GM19328 (cell line): ENCODE data around the gene ZSCAN21.
"Not testable (repeated sequence)": the region's sequence is repeated elsewhere in the genome, so short reads cannot be mapped to it uniquely, and the experiment has no call there.

Source experiments
- ATAC-seq: cut with Tn5 transposase; IDR thresholded peaks from one replicate; pipeline ENCODE4 v1.9.1; 2021; ENCODE audit warnings: mild to moderate bottlenecking, moderate library complexity; ENCODE audit not compliant: unreplicated experiment

ZSCAN21 gene

GRCh38 chr7:100049441-100050291 is at the start of gene ZSCAN21:
Gene ZSCAN21 (plus strand): TSS chr7:100049774. CDS start chr7:100057007, 7,233 bp downstream.
- ATAC-seq, result peak; percentile 89

- no peak for ATAC-seq
Measured at GRCh38 chr7:100000239-100000638, 49.3 kb upstream of the ZSCAN21 start.

- ATAC-seq, result no peak
Measured at GRCh38 chr7:100003711-100004661, 45.6 kb upstream of the ZSCAN21 start.

DNA sequence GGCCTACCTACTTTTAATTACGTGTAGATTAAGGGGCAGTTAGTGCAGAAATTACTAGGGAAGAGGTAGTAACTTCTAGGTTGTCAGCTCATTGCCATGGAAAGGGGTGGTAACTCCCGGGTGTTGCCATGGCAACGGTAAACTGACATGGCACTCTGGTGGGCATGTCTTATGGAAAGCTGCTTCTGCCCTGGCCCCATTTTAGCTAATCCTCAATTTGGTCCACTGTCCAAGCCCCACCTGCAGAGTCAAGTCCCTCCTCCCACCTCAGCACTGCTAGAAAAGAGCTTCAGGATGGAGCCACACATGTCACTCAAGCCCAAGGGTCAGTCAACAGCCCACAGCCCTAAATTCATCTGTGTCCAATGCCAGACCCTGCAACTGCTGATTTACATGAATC is 41.7 kb upstream of the ZSCAN21 start:
- no peak for ATAC-seq

- ATAC-seq, result no peak
Measured at GRCh38 chr7:100008525-100008924, 41.0 kb upstream of the ZSCAN21 start.

DNA sequence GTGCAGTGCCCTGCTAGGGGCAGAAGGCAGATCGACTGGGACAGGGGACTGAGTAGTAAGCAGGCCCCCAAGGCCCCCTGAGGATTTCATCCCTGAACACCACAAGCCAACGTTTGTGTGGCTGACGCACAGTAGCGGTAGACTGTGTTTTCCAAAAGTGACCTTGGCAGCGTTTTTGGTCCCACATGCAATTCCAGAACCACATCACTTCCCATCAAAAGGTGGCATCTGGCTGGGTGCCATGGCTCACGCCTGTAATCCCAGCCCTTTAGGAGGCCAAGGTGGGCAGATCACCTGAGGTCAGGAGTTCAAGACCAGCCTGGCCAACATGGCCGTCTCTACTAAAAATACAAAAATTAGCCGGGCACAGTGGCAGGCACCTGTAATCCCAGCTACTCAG is 39.6 kb upstream of the ZSCAN21 start:
- not testable (repeated sequence) for ATAC-seq

DNA sequence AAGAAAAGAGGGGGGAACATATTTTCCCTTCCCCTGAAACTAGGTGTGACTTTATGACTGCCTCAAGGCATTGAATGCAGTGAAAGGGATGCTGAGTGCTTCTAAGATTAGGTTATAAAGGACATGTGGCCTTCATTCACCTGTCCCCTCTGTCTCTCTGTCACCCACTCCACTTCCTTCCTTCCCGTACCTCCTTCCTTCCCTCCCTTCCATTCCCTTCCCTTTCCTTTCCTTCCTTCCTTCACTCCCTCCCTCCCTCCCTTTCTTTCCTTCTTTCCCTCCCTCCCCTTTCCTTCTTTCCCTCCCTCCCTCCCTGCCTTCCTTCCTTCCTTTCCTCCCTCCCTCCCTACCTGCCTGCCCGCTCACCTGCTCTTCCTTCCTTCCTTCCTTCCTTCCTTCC is 38.7 kb upstream of the ZSCAN21 start:
- ATAC-seq, result no peak

GRCh38 chr7:100011516-100011915 is 38.1 kb upstream of the ZSCAN21 start:
- no peak for ATAC-seq

DNA sequence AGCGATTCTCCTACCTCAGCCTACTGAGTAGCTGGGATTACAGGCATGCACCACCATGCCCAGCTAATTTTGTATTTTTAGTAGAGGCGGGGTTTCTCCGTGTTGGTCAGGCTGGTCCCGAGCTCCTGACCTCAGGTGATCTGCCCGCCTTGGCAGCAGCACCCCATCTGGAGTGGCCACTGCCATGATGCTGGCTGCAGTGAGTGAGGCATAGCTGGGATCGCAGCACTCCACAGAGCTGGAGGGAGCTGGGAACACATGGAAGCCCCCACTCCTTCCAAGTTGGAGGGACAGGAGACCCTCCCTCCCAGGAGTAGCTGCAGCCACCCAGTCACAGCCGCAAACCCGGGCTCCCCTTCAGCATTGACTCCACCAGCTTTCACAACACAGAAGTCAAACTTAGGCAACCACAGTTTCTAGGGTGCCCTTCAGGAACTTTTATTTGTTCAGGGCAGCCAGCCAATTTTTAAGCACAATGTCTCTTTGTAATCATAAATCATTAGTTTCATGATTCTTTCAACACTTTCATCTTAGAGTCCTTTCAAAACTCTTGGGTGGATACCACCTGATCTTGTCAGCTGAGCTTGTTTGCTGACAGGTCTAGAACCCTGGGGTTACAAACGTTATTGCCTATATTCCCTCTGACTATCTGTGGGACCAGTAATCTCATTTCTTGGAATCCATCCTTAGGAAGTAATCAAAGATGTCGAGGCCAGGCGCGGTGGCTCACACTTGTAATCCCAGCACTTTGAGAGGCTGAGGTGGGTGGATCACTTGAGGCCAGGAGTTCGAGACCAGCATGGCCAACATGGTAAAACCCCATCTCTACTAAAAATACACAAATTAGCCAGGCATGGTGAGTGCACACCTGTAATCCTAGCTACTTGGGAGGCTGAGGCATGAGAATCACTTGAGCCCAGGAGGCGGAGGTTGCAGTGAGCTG is 36.9 kb upstream of the ZSCAN21 start:
- ATAC-seq, result not testable (repeated sequence)

DNA sequence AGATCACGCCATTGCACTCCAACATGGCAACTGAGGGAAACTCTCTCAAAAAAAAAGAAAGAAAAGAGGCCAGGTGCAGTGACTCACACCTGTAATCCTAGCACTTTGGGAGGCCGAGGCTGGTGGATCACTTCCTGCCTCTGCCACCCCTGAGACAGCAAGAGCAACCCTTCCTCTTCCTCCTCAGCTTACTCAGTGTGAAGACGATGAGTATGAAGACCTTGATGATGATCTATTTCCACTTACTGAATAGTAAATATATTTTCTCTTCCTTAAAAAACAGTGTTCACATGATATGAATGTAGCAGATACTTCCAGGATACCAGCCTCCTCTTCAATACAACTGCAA is 36.3 kb upstream of the ZSCAN21 start:
- no peak for ATAC-seq

GRCh38 chr7:100015232-100016214 is 34.1 kb upstream of the ZSCAN21 start, which contains the start of gene ZKSCAN1:
Gene ZKSCAN1 (plus strand): TSS chr7:100015596. CDS start chr7:100023507, 7,911 bp downstream.
- ATAC-seq, result peak; percentile 93

DNA sequence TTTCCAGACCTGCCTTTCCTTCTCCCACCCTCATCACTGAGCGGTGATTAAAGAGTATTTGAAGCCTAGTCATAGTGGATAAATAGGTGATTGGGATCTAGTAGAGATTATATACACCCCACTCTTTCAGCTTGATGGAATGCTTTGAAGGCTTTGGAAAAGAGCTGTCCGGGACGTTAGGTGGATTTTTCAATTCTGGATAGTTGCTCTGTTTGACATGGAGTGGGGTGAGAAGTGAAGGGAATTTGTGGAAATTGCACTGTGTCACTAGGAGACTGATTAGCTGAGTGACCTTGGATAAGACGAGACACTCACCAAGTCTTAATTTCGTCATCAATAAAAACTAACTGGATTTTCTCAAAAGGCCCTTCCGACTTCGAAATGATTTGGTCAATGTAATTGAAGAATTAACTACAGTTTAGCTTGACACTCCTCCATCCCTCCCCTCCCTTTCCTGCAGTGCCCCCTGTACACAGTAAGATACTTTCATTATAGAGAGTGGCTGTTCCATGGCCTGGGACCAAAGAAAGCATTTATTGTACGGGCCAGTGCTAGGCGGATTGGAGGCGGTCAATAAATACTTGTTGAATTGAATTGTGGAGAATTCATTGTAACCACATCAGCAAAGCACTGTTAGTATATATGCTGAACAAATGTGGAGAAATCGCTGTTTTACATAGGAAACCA is 33.2 kb upstream of the ZSCAN21 start:
- ATAC-seq, result no peak

DNA sequence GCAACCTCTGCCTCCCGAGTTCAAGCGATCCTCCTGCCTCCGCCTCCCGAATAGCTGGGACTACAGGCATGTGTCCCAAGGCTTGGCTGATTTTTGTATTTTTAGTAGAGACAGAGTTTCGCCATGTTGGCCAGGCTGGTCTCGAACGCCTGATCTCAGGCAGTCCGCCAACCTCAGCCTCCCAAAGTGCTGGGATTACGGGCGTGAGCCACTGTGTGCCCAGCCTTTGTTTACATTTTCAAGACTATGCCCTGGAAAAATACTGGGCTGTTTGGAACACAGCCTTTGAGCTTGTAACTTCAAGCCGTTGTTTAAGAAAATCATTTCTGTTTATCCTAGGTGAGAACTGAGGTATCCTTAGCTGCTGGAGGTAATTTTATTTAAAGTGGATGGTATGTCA is 32.3 kb upstream of the ZSCAN21 start:
- no peak for ATAC-seq

GRCh38 chr7:100017875-100018274 is 31.7 kb upstream of the ZSCAN21 start:
- no peak for ATAC-seq

DNA sequence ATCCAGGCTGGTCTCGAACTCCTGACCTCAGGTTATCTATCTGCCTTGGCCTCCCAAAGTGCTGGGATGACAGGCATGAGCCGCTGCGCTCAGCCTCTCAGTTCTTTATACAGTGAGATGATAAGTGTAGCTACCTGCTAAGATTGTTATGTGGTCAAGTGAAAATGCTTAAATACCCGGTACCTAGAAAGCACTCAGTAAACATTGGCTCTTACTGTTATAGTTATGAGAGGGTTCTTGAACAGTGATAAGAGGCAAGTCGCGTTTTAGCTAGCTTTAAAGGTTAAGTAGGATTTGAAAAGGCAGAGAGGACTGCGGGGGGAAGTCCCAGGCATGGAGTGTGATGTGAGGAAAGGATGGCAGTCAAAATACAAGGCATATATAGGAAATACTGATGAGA is 29.7 kb upstream of the ZSCAN21 start:
- ATAC-seq, result no peak

- ATAC-seq, result no peak
Measured at GRCh38 chr7:100021297-100021696, 28.3 kb upstream of the ZSCAN21 start.

DNA sequence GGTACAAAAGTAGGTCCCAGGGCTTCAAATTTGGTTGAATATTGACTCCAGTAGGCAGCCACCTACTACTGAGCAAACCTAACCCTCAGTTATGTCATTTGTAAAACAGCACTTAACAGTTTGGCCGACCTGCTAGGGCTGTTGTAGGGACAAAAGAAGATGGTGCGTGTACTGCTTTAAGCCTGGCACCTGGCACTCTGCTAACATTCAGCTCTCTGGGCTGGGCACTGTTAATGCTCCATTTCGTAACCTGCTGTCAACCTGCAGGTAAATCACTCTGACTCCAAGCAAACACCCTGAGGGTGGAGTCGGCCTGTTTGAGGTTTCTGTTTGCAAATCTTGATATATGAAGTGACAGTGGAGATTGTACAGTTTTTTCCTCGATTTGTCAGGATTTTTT is 27.0 kb upstream of the ZSCAN21 start:
- ATAC-seq, result no peak

- no peak for ATAC-seq
Measured at GRCh38 chr7:100023526-100023925, 26.0 kb upstream of the ZSCAN21 start.
